ENCODE results near the gene ADRA2B. TPM values are rescaled to one million over a fixed set of nuclear protein-coding genes. Genes with fewer than 3 reads are reported as not detected.
"Not testable (repeated sequence)": the region's sequence is repeated elsewhere in the genome, so short reads cannot be mapped to it uniquely, and the experiment has no call there.

The ADRA2B gene
- total RNA-seq, 6 donors from 2014 or later, result 0.15 to 1.0 (median 0.31) TPM

GRCh38 chr2:96143231-96143847 is 27.0 kb upstream of the ADRA2B start:
- TF ChIP-seq POLR2AphosphoS5 (IDR thresholded peaks at IDR 0.05), result no peak
- no peak for TF ChIP-seq POLR2A (IDR thresholded peaks at IDR 0.05)
- no peak for TF ChIP-seq EP300 (IDR thresholded peaks at IDR 0.05)
- TF ChIP-seq CTCF (IDR thresholded peaks at IDR 0.05), result no peak

GRCh38 chr2:96142217-96143113 is 26.1 kb upstream of the ADRA2B start:
- Histone ChIP-seq H3K27me3 (peaks cover 0 to 5% (median 0%) of the 10 kb centered on the region in 4 donors), H3K36me3 (no peaks in the 10 kb centered on the region), H3K4me1 (peaks cover 17 to 44% (median 24%) of the 10 kb centered on the region in 4 donors), H3K9me3 (no peaks in the 10 kb centered on the region), H3K4me3 (peak overlapping the region in 1 of 4 donors; percentile 84), H3K27ac (no peak overlapping the region)
- ATAC-seq (ENCODE audit: low FRiP score in 2 of 2) (no peak), DNase-seq (no peak)
- no peak for TF ChIP-seq EP300 (IDR thresholded peaks at IDR 0.05)
- TF ChIP-seq POLR2A (IDR thresholded peaks at IDR 0.05), result no peak
- no peak for TF ChIP-seq CTCF (IDR thresholded peaks at IDR 0.05)
- no peak for TF ChIP-seq POLR2AphosphoS5 (IDR thresholded peaks at IDR 0.05)
- 78 to 80% methylated on average over 11 to 26 of the region's 26 CpGs for WGBS, 2 donors

More at GRCh38 chr2:96143231-96143847, 27.0 kb upstream of the ADRA2B start:
- peak overlapping the region in 3 of 4 donors; percentile 70 to 84 (median 71) for H3K4me3 ChIP-seq
- peak overlapping the region in 2 of 4 donors; percentile 35 to 76 for H3K27ac ChIP-seq
- H3K36me3 ChIP-seq, result no peaks in the 10 kb centered on the region
- peaks cover 0 to 5% (median 0%) of the 10 kb centered on the region in 4 donors for H3K27me3 ChIP-seq
- H3K4me1 ChIP-seq, result peaks cover 16 to 49% (median 27%) of the 10 kb centered on the region in 4 donors
- ATAC-seq (ENCODE audit: low FRiP score in 2 of 2) (no peak), DNase-seq (no peak)
- WGBS, 2 donors, result 87 to 93% methylated on average over 10 of the region's 10 CpGs
- no peaks in the 10 kb centered on the region for H3K9me3 ChIP-seq

GRCh38 chr2:96141624-96141967 is 25.2 kb upstream of the ADRA2B start:
- not testable (repeated sequence) for H3K9me3 ChIP-seq; H3K27ac ChIP-seq; DNase-seq; ATAC-seq (ENCODE audit: low FRiP score in 2 of 2); H3K27me3 ChIP-seq; H3K36me3 ChIP-seq; H3K4me3 ChIP-seq
- WGBS, 2 donors, result 93 to 95% methylated on average over 5 of the region's 5 CpGs
- peaks cover 14 to 37% (median 22%) of the 10 kb centered on the region in 4 donors for H3K4me1 ChIP-seq

- 70 to 85% methylated on average over 4 to 13 of the region's 13 CpGs for WGBS, 2 donors
- DNase-seq, result no peak
These were observed 24.7 kb upstream of the ADRA2B start for GRCh38 chr2:96140941-96141623.

More at GRCh38 chr2:96140941-96141623, 24.7 kb upstream of the ADRA2B start:
- no peak for TF ChIP-seq POLR2AphosphoS5 (IDR thresholded peaks at IDR 0.05)
- TF ChIP-seq CTCF (IDR thresholded peaks at IDR 0.05), result no peak
- no peak for TF ChIP-seq POLR2A (IDR thresholded peaks at IDR 0.05)
- TF ChIP-seq EP300 (IDR thresholded peaks at IDR 0.05), result no peak
- Histone ChIP-seq H3K36me3 (no peaks in the 10 kb centered on the region), H3K4me1 (peaks cover 12 to 31% (median 19%) of the 10 kb centered on the region in 4 donors), H3K9me3 (no peaks in the 10 kb centered on the region), H3K4me3 (no peak overlapping the region), H3K27me3 (peaks cover 0 to 5% (median 0%) of the 10 kb centered on the region in 4 donors), H3K27ac (no peak overlapping the region)
- ATAC-seq (ENCODE audit: low FRiP score in 2 of 2), result no peak

Measured in upper lobe of left lung (tissue), 6 donors.